Activated CD4-positive, alpha-beta T cell treated with anti-CD3 and anti-CD28 coated beads for 36 hours (primary cell): Measurements from ENCODE around the gene LRSAM1. TPM values are rescaled to one million over a fixed set of nuclear protein-coding genes. Genes with fewer than 3 reads are reported as not detected.

Experiments
- ATAC-seq: fragments of 200-7000 bp; cut with Tn5 transposase; one replicate; pipeline ENCODE4 v1.10.0; 2021; ENCODE audit warnings: mild to moderate bottlenecking, moderate library complexity
- CTCF ChIA-PET: fragments of 350-600 bp; sonication (Branson Sonifier 250); formaldehyde crosslinking; loops from one replicate; lab custom pipeline; 2021; ENCODE audit warnings: antibody characterized with exemption; lab: Charles Lee
- POLR2A ChIA-PET: fragments of 350-600 bp; sonication (Branson Sonifier 250); formaldehyde crosslinking; loops from one replicate; lab custom pipeline; 2021; ENCODE audit warnings: antibody characterized with exemption, inconsistent platforms; lab: Charles Lee
- DNase-seq: peaks from one replicate; pipeline ENCODE4 v3.0.0-alpha.2; 2020
- H3K27ac Mint-ChIP-seq: one replicate; pipeline ENCODE4 v1.8.0; 2021; ENCODE audit warnings: mixed read lengths
- H3K27me3 Mint-ChIP-seq: one replicate; pipeline ENCODE4 v1.8.0; 2021; ENCODE audit warnings: mixed read lengths
- H3K36me3 Mint-ChIP-seq: one replicate; pipeline ENCODE4 v1.8.0; 2021; ENCODE audit warnings: low read depth, mixed read lengths
- H3K4me1 Mint-ChIP-seq: one replicate; pipeline ENCODE4 v1.8.0; 2021; ENCODE audit warnings: mixed read lengths
- H3K4me3 Mint-ChIP-seq: one replicate; pipeline ENCODE4 v1.8.0; 2021; ENCODE audit warnings: mild to moderate bottlenecking, moderate library complexity, mixed read lengths
- H3K9me3 Mint-ChIP-seq: one replicate; pipeline ENCODE4 v1.8.0; 2021; ENCODE audit warnings: low read depth, mixed read lengths
- intact Hi-C, 2 experiments: fragments of 100-400 bp; cut with DNase I in 1 of 2; cut with micrococcal nuclease in 1 of 2; formaldehyde crosslinking; loops; one replicate each; pipeline versions ENCODE4 v1.14.2 to v1.15.1; 2022 to 2024; cut with DNase I, micrococcal nuclease
- total RNA-seq, 2 experiments: library from RNA; stranded (reverse); gene quantifications; one replicate each; pipeline ENCODE4 v1.2.3, GENCODE V29; 2021

LRSAM1 gene
- total RNA-seq, 2 experiments from 2014 or later: 20.0 to 20.4 TPM

- Mint-ChIP-seq H3K36me3 (peaks cover 3% of the 10 kb centered on the region), H3K4me1 (no peaks in the 10 kb centered on the region), H3K4me3 (no peak overlapping the region), H3K27ac (no peak overlapping the region), H3K27me3 (no peaks in the 10 kb centered on the region), H3K9me3 (no peaks in the 10 kb centered on the region)
- ATAC-seq (no peak), DNase-seq (no peak)
- POLR2A ChIA-PET: no interaction called here
- intact Hi-C loops: no loop called here
- CTCF ChIA-PET: no interaction called here
Observed at GRCh38 chr9:127488946-127489345, 37.6 kb downstream of the LRSAM1 start.

GRCh38 chr9:127489471-127490115 is 38.3 kb downstream of the LRSAM1 start:
- no peaks in the 10 kb centered on the region for H3K4me1 Mint-ChIP-seq
- H3K36me3 Mint-ChIP-seq: peaks cover 2% of the 10 kb centered on the region
- H3K9me3 Mint-ChIP-seq: no peaks in the 10 kb centered on the region
- no peaks in the 10 kb centered on the region for H3K27me3 Mint-ChIP-seq
- POLR2A ChIA-PET: no interaction called here
- H3K4me3 Mint-ChIP-seq: no peak overlapping the region
- intact Hi-C loops: no loop called here
- no peak overlapping the region for H3K27ac Mint-ChIP-seq
- DNase-seq: no peak
- CTCF ChIA-PET: no interaction called here
- ATAC-seq: no peak

GRCh38 chr9:127490535-127491230 is 39.4 kb downstream of the LRSAM1 start:
- no peak for ATAC-seq
- peaks cover 2% of the 10 kb centered on the region for H3K36me3 Mint-ChIP-seq
- DNase-seq: no peak
- POLR2A ChIA-PET: no interaction called here
- H3K9me3 Mint-ChIP-seq: no peaks in the 10 kb centered on the region
- no peak overlapping the region for H3K4me3 Mint-ChIP-seq
- H3K4me1 Mint-ChIP-seq: no peaks in the 10 kb centered on the region
- intact Hi-C loops: no loop called here
- CTCF ChIA-PET: interaction anchor here (0.5 kb wide), 1 partner anchor 674 kb away, joined by 3 read pairs; no protein-coding TSS in a partner anchor
- H3K27ac Mint-ChIP-seq: no peak overlapping the region
- H3K27me3 Mint-ChIP-seq: no peaks in the 10 kb centered on the region

- Mint-ChIP-seq H3K27ac (no peak overlapping the region), H3K36me3 (peaks cover 9% of the 10 kb centered on the region), H3K4me1 (no peaks in the 10 kb centered on the region), H3K27me3 (no peaks in the 10 kb centered on the region), H3K9me3 (no peaks in the 10 kb centered on the region), H3K4me3 (no peak overlapping the region)
- ChIA-PET CTCF (no interaction called here), POLR2A (no interaction called here)
- no peak for DNase-seq
- intact Hi-C loops: no loop called here
- no peak for ATAC-seq
Observed at GRCh38 chr9:127491516-127491915, 40.2 kb downstream of the LRSAM1 start.

- ChIA-PET POLR2A (no interaction called here), CTCF (no interaction called here)
- Mint-ChIP-seq H3K4me3 (no peak overlapping the region), H3K27ac (no peak overlapping the region), H3K4me1 (no peaks in the 10 kb centered on the region), H3K36me3 (peaks cover 9% of the 10 kb centered on the region), H3K27me3 (no peaks in the 10 kb centered on the region), H3K9me3 (no peaks in the 10 kb centered on the region)
- no peak for DNase-seq
- no peak for ATAC-seq
- intact Hi-C loops: no loop called here
Observed at GRCh38 chr9:127492616-127493015, 41.3 kb downstream of the LRSAM1 start.

- intact Hi-C loops: no loop called here
- no peaks in the 10 kb centered on the region for H3K9me3 Mint-ChIP-seq
- H3K27me3 Mint-ChIP-seq: no peaks in the 10 kb centered on the region
- no peaks in the 10 kb centered on the region for H3K4me1 Mint-ChIP-seq
- DNase-seq (no peak), ATAC-seq (no peak)
- no peak overlapping the region for H3K27ac Mint-ChIP-seq
- H3K36me3 Mint-ChIP-seq: peaks cover 9% of the 10 kb centered on the region
- no peak overlapping the region for H3K4me3 Mint-ChIP-seq
- POLR2A ChIA-PET: no interaction called here
- CTCF ChIA-PET: interaction anchor here (1.3 kb wide), 1 partner anchor 10 kb away, joined by 3 read pairs; no protein-coding TSS in a partner anchor
Observed at GRCh38 chr9:127493592-127494303, 42.4 kb downstream of the LRSAM1 start.

GRCh38 chr9:127494304-127494702 is 43.0 kb downstream of the LRSAM1 start:
- ChIA-PET POLR2A (no interaction called here), CTCF (interaction anchor here (1.3 kb wide), 1 partner anchor 9 kb away, joined by 3 read pairs; no protein-coding TSS in a partner anchor)
- H3K4me3 Mint-ChIP-seq: no peak overlapping the region
- no peaks in the 10 kb centered on the region for H3K9me3 Mint-ChIP-seq
- no peaks in the 10 kb centered on the region for H3K4me1 Mint-ChIP-seq
- intact Hi-C loops: no loop called here
- peaks cover 9% of the 10 kb centered on the region for H3K36me3 Mint-ChIP-seq
- ATAC-seq: no peak
- H3K27ac Mint-ChIP-seq: no peak overlapping the region
- no peaks in the 10 kb centered on the region for H3K27me3 Mint-ChIP-seq
- DNase-seq: no peak

GRCh38 chr9:127495884-127496555 is 44.7 kb downstream of the LRSAM1 start:
- intact Hi-C loops: no loop called here
- ATAC-seq (no peak), DNase-seq (no peak)
- CTCF ChIA-PET: no interaction called here
- Mint-ChIP-seq H3K4me3 (no peak overlapping the region), H3K36me3 (peaks cover 7% of the 10 kb centered on the region), H3K4me1 (no peaks in the 10 kb centered on the region), H3K27ac (no peak overlapping the region), H3K27me3 (no peaks in the 10 kb centered on the region), H3K9me3 (no peaks in the 10 kb centered on the region)
- POLR2A ChIA-PET: no interaction called here

- ATAC-seq (no peak), DNase-seq (no peak)
- ChIA-PET CTCF (interaction anchor here (1.2 kb wide), 1 partner anchor 373 kb away, joined by 3 read pairs; no protein-coding TSS in a partner anchor), POLR2A (no interaction called here)
- H3K27ac Mint-ChIP-seq: no peak overlapping the region
- H3K36me3 Mint-ChIP-seq: peaks cover 7% of the 10 kb centered on the region
- intact Hi-C loops: no loop called here
- no peaks in the 10 kb centered on the region for H3K9me3 Mint-ChIP-seq
- no peaks in the 10 kb centered on the region for H3K27me3 Mint-ChIP-seq
- no peaks in the 10 kb centered on the region for H3K4me1 Mint-ChIP-seq
- H3K4me3 Mint-ChIP-seq: no peak overlapping the region
Observed at GRCh38 chr9:127496974-127497373, 45.7 kb downstream of the LRSAM1 start.

- Mint-ChIP-seq H3K36me3 (peaks cover 7% of the 10 kb centered on the region), H3K27ac (no peak overlapping the region), H3K4me3 (no peak overlapping the region), H3K9me3 (no peaks in the 10 kb centered on the region), H3K4me1 (no peaks in the 10 kb centered on the region), H3K27me3 (no peaks in the 10 kb centered on the region)
- ATAC-seq (no peak), DNase-seq (no peak)
- intact Hi-C loops: no loop called here
- CTCF ChIA-PET: interaction anchor here (1.2 kb wide), 1 partner anchor 372 kb away, joined by 3 read pairs; no protein-coding TSS in a partner anchor
- POLR2A ChIA-PET: no interaction called here
Observed at GRCh38 chr9:127497656-127498290, 46.5 kb downstream of the LRSAM1 start.

- no peak overlapping the region for H3K27ac Mint-ChIP-seq
- ATAC-seq: no peak
Observed at GRCh38 chr9:127498298-127498697, 47.0 kb downstream of the LRSAM1 start.

More at GRCh38 chr9:127498298-127498697, 47.0 kb downstream of the LRSAM1 start:
- DNase-seq: no peak
- ChIA-PET CTCF (no interaction called here), POLR2A (no interaction called here)
- Mint-ChIP-seq H3K4me3 (no peak overlapping the region), H3K27me3 (no peaks in the 10 kb centered on the region), H3K36me3 (peaks cover 7% of the 10 kb centered on the region), H3K9me3 (no peaks in the 10 kb centered on the region), H3K4me1 (no peaks in the 10 kb centered on the region)
- intact Hi-C loops: no loop called here
